ENCODE measurements around the gene SLC23A2. TPM values are rescaled to one million over a fixed set of nuclear protein-coding genes. Genes with fewer than 3 reads are reported as not detected.

SLC23A2 gene
- polyA plus RNA-seq, 3 donors: 3.3 to 28.4 (median 6.4) TPM

- peaks cover 32 to 82% of the 10 kb centered on the region in 2 donors for H3K36me3 ChIP-seq (replicated peaks in 1 of 2; ENCODE audit: control insufficient read depth in 1 of 2, insufficient read depth in 2 of 2, low read length in 2 of 2)
- H3K27ac Mint-ChIP-seq: no peak overlapping the region
- no peaks in the 10 kb centered on the region for H3K79me2 ChIP-seq (ENCODE audit: insufficient read depth, low read length)
- DNase-seq: no peak
- no peak for TF ChIP-seq CTCF (IDR thresholded peaks at IDR 0.05)
- H2AFZ ChIP-seq (ENCODE audit: insufficient read depth, low read depth, low read length, poor library complexity, severe bottlenecking): no peak overlapping the region
- no peaks in the 10 kb centered on the region for H3K27me3 ChIP-seq (ENCODE audit: control insufficient read depth in 2 of 2, insufficient read depth in 2 of 2, low read length in 2 of 2)
- no peak overlapping the region for H3K4me3 Mint-ChIP-seq
- no peak overlapping the region for H3K4me3 ChIP-seq (replicated peaks in 1 of 3; ENCODE audit: low read depth in 2 of 3, low read length in 3 of 3)
- H3K27ac ChIP-seq (ENCODE audit: low read depth in 1 of 2, low read length in 2 of 2): no peak overlapping the region
- H3K9me3 Mint-ChIP-seq: peaks cover 0 to 1% (median 0%) of the 10 kb centered on the region in 7 donors
- WGBS (ENCODE audit: insufficient coverage): 94% methylated on average over 5 of the region's 7 CpGs
- no peak overlapping the region for H3K4me2 ChIP-seq (replicated peaks; ENCODE audit: extremely low read depth, low read length, poor library complexity, severe bottlenecking)
- H3K9ac ChIP-seq (ENCODE audit: insufficient read depth, low read length, poor library complexity, severe bottlenecking): no peak overlapping the region
- H3K36me3 Mint-ChIP-seq: peaks cover 67 to 73% of the 10 kb centered on the region in 2 donors
- peaks cover 36% of the 10 kb centered on the region for H4K20me1 ChIP-seq (ENCODE audit: insufficient read depth, low read length)
- no peaks in the 10 kb centered on the region for H3K27me3 Mint-ChIP-seq (ENCODE audit: low read depth in 3 of 3)
- peaks cover 7 to 17% of the 10 kb centered on the region in 2 donors for H3K4me1 ChIP-seq (ENCODE audit: control insufficient read depth in 1 of 2, insufficient read depth in 2 of 2, low read length in 2 of 2)
- H3K9me3 ChIP-seq (replicated peaks in 1 of 2; ENCODE audit: control insufficient read depth in 1 of 2, insufficient read depth in 1 of 2, low read length in 2 of 2): no peaks in the 10 kb centered on the region
- H3K4me1 Mint-ChIP-seq: peaks cover 17% of the 10 kb centered on the region
- intact Hi-C loops (cut with micrococcal nuclease): no loop called here
These were observed 111.9 kb downstream of the SLC23A2 start for GRCh38 chr20:4889446-4889845.

GRCh38 chr20:4887586-4887985, 113.7 kb downstream of the SLC23A2 start:
- Mint-ChIP-seq H3K36me3 (peaks cover 71 to 76% of the 10 kb centered on the region in 2 donors), H3K27ac (peak overlapping the region in 2 of 7 donors; percentile 22 to 39), H3K4me1 (peaks cover 17% of the 10 kb centered on the region), H3K4me3 (no peak overlapping the region), H3K27me3 (ENCODE audit: low read depth in 3 of 3) (no peaks in the 10 kb centered on the region), H3K9me3 (no peaks in the 10 kb centered on the region)
- Histone ChIP-seq H2AFZ (ENCODE audit: insufficient read depth, low read depth, low read length, poor library complexity, severe bottlenecking) (no peak overlapping the region), H3K4me2 (replicated peaks; ENCODE audit: extremely low read depth, low read length, poor library complexity, severe bottlenecking) (no peak overlapping the region), H3K79me2 (ENCODE audit: insufficient read depth, low read length) (no peaks in the 10 kb centered on the region), H4K20me1 (ENCODE audit: insufficient read depth, low read length) (peaks cover 32% of the 10 kb centered on the region), H3K4me1 (ENCODE audit: control insufficient read depth in 1 of 2, insufficient read depth in 2 of 2, low read length in 2 of 2) (peaks cover 7 to 17% of the 10 kb centered on the region in 2 donors), H3K27me3 (ENCODE audit: control insufficient read depth in 2 of 2, insufficient read depth in 2 of 2, low read length in 2 of 2) (no peaks in the 10 kb centered on the region), H3K9ac (ENCODE audit: insufficient read depth, low read length, poor library complexity, severe bottlenecking) (no peak overlapping the region), H3K27ac (ENCODE audit: low read depth in 1 of 2, low read length in 2 of 2) (no peak overlapping the region), H3K9me3 (replicated peaks in 1 of 2; ENCODE audit: control insufficient read depth in 1 of 2, insufficient read depth in 1 of 2, low read length in 2 of 2) (no peaks in the 10 kb centered on the region), H3K4me3 (replicated peaks in 1 of 3; ENCODE audit: low read depth in 2 of 3, low read length in 3 of 3) (no peak overlapping the region), H3K36me3 (replicated peaks in 1 of 2; ENCODE audit: control insufficient read depth in 1 of 2, insufficient read depth in 2 of 2, low read length in 2 of 2) (peaks cover 45 to 84% of the 10 kb centered on the region in 2 donors)
- no peak for DNase-seq
- no peak for TF ChIP-seq CTCF (IDR thresholded peaks at IDR 0.05)
- WGBS (ENCODE audit: insufficient coverage): 91% methylated on average over 7 of the region's 11 CpGs
- intact Hi-C loops (cut with micrococcal nuclease): no loop called here
